ENCODE data around the gene POLR1D. TPM values are rescaled to one million over a fixed set of nuclear protein-coding genes. Genes with fewer than 3 reads are reported as not detected.

POLR1D gene
- total RNA-seq, 4 donors from 2014 or later, result 96.7 to 183 (median 132) TPM

DNA sequence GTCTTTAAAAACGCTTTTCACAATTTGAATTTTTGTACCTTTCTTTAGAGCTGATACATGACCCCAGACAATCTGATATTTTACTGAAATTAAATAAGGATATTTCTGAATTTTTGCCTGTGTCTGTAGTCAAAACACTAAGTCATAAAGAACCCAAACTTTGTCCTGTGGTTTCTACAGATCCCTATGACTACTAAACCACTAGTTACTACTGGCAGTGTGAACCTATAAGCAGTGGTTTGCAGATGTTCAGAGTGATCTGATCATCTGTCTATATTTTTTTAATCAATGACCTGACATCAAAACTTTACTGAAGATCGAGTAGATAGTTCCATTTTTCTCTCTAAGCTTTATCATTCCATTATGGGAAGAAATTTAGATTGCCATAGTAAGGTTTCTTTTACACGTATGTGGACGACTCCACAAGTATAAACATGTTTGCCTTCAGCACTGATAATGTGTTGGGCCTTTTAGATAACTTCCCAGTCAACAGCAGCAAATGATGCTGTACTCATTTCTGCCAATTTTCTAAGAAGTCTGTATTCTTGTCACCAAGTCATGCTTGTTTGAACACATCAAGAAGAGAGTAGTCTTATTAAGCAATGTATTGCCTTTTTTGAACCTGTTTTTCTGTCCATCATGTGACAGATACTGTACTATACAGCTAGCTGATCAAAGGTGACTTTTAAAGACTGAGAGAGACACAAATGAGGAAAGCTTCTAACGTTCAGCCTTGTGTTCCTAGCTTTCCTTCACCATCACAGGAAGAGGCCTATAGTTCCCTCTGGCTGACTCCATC lies 21.8 kb downstream of the POLR1D start:
- TF ChIP-seq CTCF (IDR thresholded peaks at IDR 0.05) (no peak), POLR2A (IDR thresholded peaks at IDR 0.05) (no peak)
- DNase-seq, result no peak
- intact Hi-C loops (cut with DNase I), result no loop called here
- Histone ChIP-seq H3K9me3 (no peaks in the 10 kb centered on the region), H3K4me3 (no peak overlapping the region), H3K4me1 (peaks cover 7 to 82% (median 41%) of the 10 kb centered on the region in 3 donors), H3K27ac (peak overlapping the region; percentile 33 to 76 (median 64)), H3K27me3 (no peaks in the 10 kb centered on the region), H3K36me3 (peaks cover 0 to 5% (median 0%) of the 10 kb centered on the region in 3 donors)
- WGBS, 2 donors, result 45 to 55% methylated on average over 5 of the region's 5 CpGs

DNA sequence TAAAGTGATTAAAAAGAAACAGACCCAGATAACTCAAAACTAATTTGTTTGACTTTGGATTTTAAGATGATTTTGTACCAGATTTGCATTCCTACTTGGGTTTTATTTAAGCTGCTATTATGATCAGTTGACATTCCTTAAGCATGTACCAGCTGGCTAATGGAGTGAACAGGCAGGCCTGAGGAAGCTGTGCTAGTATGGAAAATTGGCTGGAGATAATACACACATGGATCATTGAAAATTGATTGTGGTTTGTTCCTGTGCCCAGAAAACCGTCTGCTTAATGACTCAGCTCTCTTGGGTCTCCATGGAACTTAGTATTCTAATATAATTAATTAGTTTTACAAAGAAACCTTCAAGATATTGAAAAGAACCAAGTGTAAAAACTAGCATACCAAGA lies 22.6 kb downstream of the POLR1D start:
- no peaks in the 10 kb centered on the region for H3K27me3 ChIP-seq
- H3K27ac ChIP-seq, result peak overlapping the region; percentile 33 to 76 (median 64)
- H3K4me3 ChIP-seq, result no peak overlapping the region
- DNase-seq, result no peak
- intact Hi-C loops (cut with DNase I), result no loop called here
- peaks cover 0 to 13% (median 0%) of the 10 kb centered on the region in 3 donors for H3K36me3 ChIP-seq
- WGBS, 2 donors, result 0 to 24% methylated on average over 1 of the region's 1 CpG
- H3K9me3 ChIP-seq, result no peaks in the 10 kb centered on the region
- TF ChIP-seq CTCF (IDR thresholded peaks at IDR 0.05) (no peak), POLR2A (IDR thresholded peaks at IDR 0.05) (no peak)
- peaks cover 0 to 74% (median 35%) of the 10 kb centered on the region in 3 donors for H3K4me1 ChIP-seq

DNA sequence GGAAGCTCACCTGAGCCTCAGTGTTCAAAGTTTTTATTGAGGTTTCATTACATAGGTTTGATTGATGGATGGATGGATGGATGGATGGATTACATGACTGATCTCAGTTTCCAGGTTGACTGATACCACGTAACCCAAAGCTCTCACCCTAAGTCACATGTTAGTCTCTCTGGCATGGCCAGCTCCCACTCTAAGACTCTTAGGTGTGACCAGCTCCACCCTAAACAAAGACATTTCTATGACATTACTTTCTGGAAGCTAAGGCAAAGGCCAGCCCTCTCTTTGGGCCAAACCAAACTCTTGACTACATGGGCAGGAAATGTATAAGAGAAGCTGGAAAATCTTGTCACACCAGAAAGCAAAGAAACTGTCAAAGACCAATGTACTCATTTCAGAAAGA lies 28.6 kb downstream of the POLR1D start:
- H3K4me3 ChIP-seq, result no peak overlapping the region
- H3K36me3 ChIP-seq, result peaks cover 9 to 50% (median 11%) of the 10 kb centered on the region in 3 donors
- H3K27ac ChIP-seq, result peak overlapping the region in 2 of 4 donors; percentile 57 to 63
- no peaks in the 10 kb centered on the region for H3K27me3 ChIP-seq
- TF ChIP-seq POLR2A (IDR thresholded peaks at IDR 0.05), result no peak
- TF ChIP-seq CTCF (IDR thresholded peaks at IDR 0.05), result no peak
- peaks cover 4 to 45% (median 6%) of the 10 kb centered on the region in 3 donors for H3K4me1 ChIP-seq
- no peak for DNase-seq
- WGBS, 2 donors, result 100% methylated on average over 1 of the region's 1 CpG; no CpG with 5 or more reads in 1 of the 2 donors
- peaks cover 0 to 16% (median 11%) of the 10 kb centered on the region in 3 donors for H3K9me3 ChIP-seq
- intact Hi-C loops (cut with DNase I), result no loop called here

GRCh38 chr13:27654059-27654458 lies 32.4 kb downstream of the POLR1D start:
- TF ChIP-seq CTCF (IDR thresholded peaks at IDR 0.05) (no peak), POLR2A (IDR thresholded peaks at IDR 0.05) (no peak)
- 65 to 71% methylated on average over 3 of the region's 3 CpGs for WGBS, 2 donors
- Histone ChIP-seq H3K36me3 (peaks cover 9 to 45% (median 11%) of the 10 kb centered on the region in 3 donors), H3K4me1 (peaks cover 4 to 61% (median 4%) of the 10 kb centered on the region in 3 donors), H3K27ac (peak overlapping the region in 2 of 4 donors; percentile 6 to 30), H3K27me3 (no peaks in the 10 kb centered on the region), H3K9me3 (peaks cover 0 to 16% (median 11%) of the 10 kb centered on the region in 3 donors), H3K4me3 (no peak overlapping the region)
- no peak for DNase-seq
- intact Hi-C loops (cut with DNase I), result no loop called here

GRCh38 chr13:27654816-27655215 lies 33.1 kb downstream of the POLR1D start:
- Histone ChIP-seq H3K27me3 (no peaks in the 10 kb centered on the region), H3K36me3 (peaks cover 7 to 40% (median 7%) of the 10 kb centered on the region in 3 donors), H3K4me3 (no peak overlapping the region), H3K9me3 (peaks cover 0 to 13% (median 8%) of the 10 kb centered on the region in 3 donors), H3K4me1 (peaks cover 4 to 65% (median 4%) of the 10 kb centered on the region in 3 donors), H3K27ac (peak overlapping the region in 2 of 4 donors; percentile 6 to 12)
- DNase-seq, result no peak
- TF ChIP-seq CTCF (IDR thresholded peaks at IDR 0.05) (no peak), POLR2A (IDR thresholded peaks at IDR 0.05) (no peak)
- intact Hi-C loops (cut with DNase I), result no loop called here
- 90 to 92% methylated on average over 1 of the region's 1 CpG for WGBS, 2 donors

Measured in esophagus squamous epithelium (tissue), 5 donors.